H1 (cell line): ENCODE measurements around the gene PMEPA1. TPM values are rescaled to one million over a fixed set of nuclear protein-coding genes. Genes with fewer than 3 reads are reported as not detected.

Source experiments
- CTCF ChIA-PET: fragments of 300-600 bp; sonication (Branson Sonifier 250); formaldehyde crosslinking; loops from one replicate; lab custom pipeline; 2021; ENCODE audit not compliant: partially characterized antibody; lab: Charles Lee
- POLR2A ChIA-PET: fragments of 300-600 bp; sonication (Branson Sonifier 250); formaldehyde crosslinking; loops from one replicate; lab custom pipeline; 2021; ENCODE audit warnings: inconsistent platforms; ENCODE audit not compliant: partially characterized antibody; lab: Charles Lee
- DNase-seq, 2 experiments: peaks; one replicate each; pipeline versions ENCODE4 v3.0.0 to v3.0.0-alpha.2; 2010 to 2022; ENCODE audit warnings: low spot score in 2 of 2, low read depth in 1 of 2, mixed read lengths in 1 of 2
- FAIRE-seq: peaks from 2 replicates; lab custom pipeline; 2011; peaks lifted over from hg19 to GRCh38; lab: Jason Lieb, UNC
- H2AFZ ChIP-seq: 2 replicates; pipeline ENCODE4 v1.8.1; 2012; ENCODE audit warnings: low read length, inconsistent platforms
- H2AK5ac ChIP-seq: 2 replicates; pipeline ENCODE4 v1.6.1; 2013; ENCODE audit warnings: low read depth, low read length
- H2BK120ac ChIP-seq: replicated peaks from 2 replicates; pipeline ENCODE3; 2013; ENCODE audit warnings: low read depth, low read length, inconsistent platforms
- H2BK12ac ChIP-seq: 2 replicates; pipeline ENCODE4 v1.6.1; 2013; ENCODE audit warnings: low read depth, low read length
- H2BK15ac ChIP-seq: 2 replicates; pipeline ENCODE4 v1.6.1; 2013; ENCODE audit warnings: low read length
- H2BK20ac ChIP-seq: 2 replicates; pipeline ENCODE4 v1.6.1; 2013; ENCODE audit warnings: low read length
- H2BK5ac ChIP-seq: 2 replicates; pipeline ENCODE4 v1.6.1; 2013; ENCODE audit warnings: low read depth, low read length
- H3K14ac ChIP-seq: 2 replicates; pipeline ENCODE4 v1.6.1; 2013; ENCODE audit warnings: inconsistent platforms; ENCODE audit not compliant: insufficient read length
- H3K18ac ChIP-seq: 2 replicates; pipeline ENCODE4 v1.6.1; 2013; ENCODE audit warnings: low read length; ENCODE audit errors: extremely low read depth
- H3K23ac ChIP-seq: 2 replicates; pipeline ENCODE4 v1.6.1; 2013; ENCODE audit warnings: inconsistent platforms; ENCODE audit not compliant: insufficient read length
- H3K23me2 ChIP-seq: 2 replicates; pipeline ENCODE4 v1.6.1; 2013; ENCODE audit warnings: low read depth, low read length
- H3K27ac ChIP-seq: 2 replicates; pipeline ENCODE4 v1.6.1; 2011; ENCODE audit warnings: low read depth, low read length, inconsistent platforms
- H3K27me3 ChIP-seq, 4 experiments: replicated peaks in 1 of 4; 1 replicate in 1 of 4; 2 replicates in 3 of 4; pipeline versions ENCODE4 v1.6.1 to v1.8.1; 2011 to 2013; ENCODE audit warnings: low read length in 3 of 4, mild to moderate bottlenecking in 3 of 4, inconsistent platforms in 2 of 4, mixed read lengths in 2 of 4, moderate library complexity in 1 of 4; ENCODE audit not compliant: control insufficient read depth in 3 of 4, insufficient read depth in 3 of 4; ENCODE audit errors: extremely low read depth in 1 of 4
- H3K36me3 ChIP-seq, 4 experiments: 2 replicates each; pipeline versions ENCODE4 v1.6.1 to v1.8.1; 2011 to 2013; ENCODE audit warnings: mild to moderate bottlenecking in 4 of 4, low read length in 3 of 4, moderate library complexity in 2 of 4, control low read depth in 1 of 4, inconsistent platforms in 1 of 4; ENCODE audit not compliant: insufficient read depth in 4 of 4, control insufficient read depth in 2 of 4
- H3K4ac ChIP-seq: replicated peaks from 2 replicates; pipeline ENCODE3; 2013; ENCODE audit warnings: low read length, low read depth, mixed read lengths, inconsistent platforms; ENCODE audit not compliant: insufficient read length
- H3K4me1 ChIP-seq, 4 experiments: replicated peaks in 1 of 4; 1 replicate in 1 of 4; 2 replicates in 3 of 4; pipeline versions ENCODE4 v1.6.1 to v1.8.1; 2011 to 2013; ENCODE audit warnings: low read length in 3 of 4, inconsistent platforms in 2 of 4, mixed read lengths in 1 of 4; ENCODE audit not compliant: insufficient read depth in 4 of 4, control insufficient read depth in 3 of 4
- H3K4me2 ChIP-seq, 2 experiments: 2 replicates each; pipeline versions ENCODE4 v1.6.1 to v1.8.1; 2011 to 2013; ENCODE audit warnings: low read depth in 2 of 2, low read length in 2 of 2, control low read depth in 1 of 2, inconsistent platforms in 1 of 2, mild to moderate bottlenecking in 1 of 2; ENCODE audit not compliant: insufficient read depth in 1 of 2
- H3K4me3 ChIP-seq, 4 experiments: fragments of 200-600, 300-600 bp in 1 of 4; sonication (generic), shearing (Covaris generic), sonication (Bioruptor Twin) in 1 of 4; 2 replicates each; pipeline versions ENCODE4 v1.5.1 to v1.8.1; 2011 to 2016; ENCODE audit warnings: low read length in 4 of 4, low read depth in 3 of 4, control low read depth in 2 of 4, inconsistent platforms in 2 of 4, mild to moderate bottlenecking in 2 of 4, mixed read lengths in 1 of 4, moderate library complexity in 1 of 4; ENCODE audit not compliant: insufficient read depth in 2 of 4; ENCODE audit errors: extremely low read depth in 1 of 4
- H3K56ac ChIP-seq: replicated peaks from 2 replicates; pipeline ENCODE3; 2013; ENCODE audit warnings: low read depth, mild to moderate bottlenecking, mixed read lengths, low read length, inconsistent platforms; ENCODE audit not compliant: insufficient read length
- H3K79me1 ChIP-seq: 2 replicates; pipeline ENCODE4 v1.6.1; 2013; ENCODE audit warnings: low read depth, low read length, control low read depth
- H3K79me2 ChIP-seq, 2 experiments: 2 replicates each; pipeline versions ENCODE4 v1.6.1 to v1.8.1; 2012 to 2013; ENCODE audit warnings: low read length in 2 of 2, mild to moderate bottlenecking in 2 of 2, inconsistent platforms in 1 of 2; ENCODE audit not compliant: insufficient read depth in 2 of 2, control insufficient read depth in 1 of 2
- H3K9ac ChIP-seq, 4 experiments: replicated peaks in 1 of 4; 1 replicate in 1 of 4; 2 replicates in 3 of 4; pipeline versions ENCODE4 v1.6.1 to v1.8.1; 2011 to 2013; ENCODE audit warnings: low read depth in 3 of 4, low read length in 3 of 4, control low read depth in 2 of 4, mild to moderate bottlenecking in 2 of 4, moderate library complexity in 2 of 4, inconsistent platforms in 1 of 4; ENCODE audit errors: extremely low read depth in 1 of 4
- H3K9me3 ChIP-seq, 2 experiments: 2 replicates each; pipeline versions ENCODE4 v1.6.1 to v1.8.1; 2012 to 2013; ENCODE audit warnings: mild to moderate bottlenecking in 2 of 2, moderate library complexity in 2 of 2, control low read depth in 1 of 2, inconsistent platforms in 1 of 2, low read depth in 1 of 2, low read length in 1 of 2, mixed read lengths in 1 of 2; ENCODE audit not compliant: insufficient read depth in 2 of 2
- H4K20me1 ChIP-seq, 2 experiments: replicated peaks in 1 of 2; 2 replicates each; pipeline versions ENCODE3 to v1.8.1; 2011 to 2013; ENCODE audit warnings: inconsistent platforms in 2 of 2, low read length in 2 of 2, mild to moderate bottlenecking in 1 of 2; ENCODE audit not compliant: insufficient read depth in 2 of 2, control insufficient read depth in 1 of 2
- H4K5ac ChIP-seq: 2 replicates; pipeline ENCODE4 v1.6.1; 2013; ENCODE audit warnings: low read length, low read depth, mixed read lengths, inconsistent platforms; ENCODE audit not compliant: insufficient read length
- H4K8ac ChIP-seq: 2 replicates; pipeline ENCODE4 v1.8.0; 2013; ENCODE audit warnings: mild to moderate bottlenecking, moderate library complexity, low read length, inconsistent platforms; ENCODE audit not compliant: insufficient read depth; ENCODE audit errors: extremely low read depth
- H4K91ac ChIP-seq: replicated peaks from 2 replicates; pipeline ENCODE3; 2013; ENCODE audit warnings: low read length, mixed read lengths, inconsistent platforms; ENCODE audit not compliant: insufficient read length
- CHD2 ChIP-seq: IDR thresholded peaks from 2 replicates; pipeline ENCODE4 v1.6.1; 2012; ENCODE audit warnings: low read length, improper control_type of control experiment
- WGBS, 2 experiments: shearing (Covaris generic) in 1 of 2; methylation state at CpG; one replicate each; pipeline versions ENCODE4 v1.1.6 to v1.1.7; 2013 to 2015; ENCODE audit warnings: low lambda C conversion rate in 2 of 2, mixed read lengths in 2 of 2, inconsistent platforms in 1 of 2, low coverage in 1 of 2, missing lambda C conversion rate in 1 of 2; ENCODE audit not compliant: insufficient replicate concordance in 2 of 2, insufficient coverage in 1 of 2, insufficient read length in 1 of 2; ENCODE audit errors: extremely low coverage in 1 of 2, missing lambda C conversion rate in 1 of 2; 5-methylcytosine and 5-hydroxymethylcytosine counted together
- polyA plus RNA-seq, 7 experiments: library from polyadenylated mRNA; depleted of rRNA in 3 of 7; stranded (reverse) in 5 of 7; unstranded in 2 of 7; fragments of >200 nt in 5 of 7; fragments of 200-250 nt in 2 of 7; gene quantifications; 1 replicate in 5 of 7; 2 replicates in 1 of 7; 4 replicates in 1 of 7; pipeline versions ENCODE4 v1.2.1 to v1.2.3, GENCODE V29; 2011 to 2013; ENCODE audit warnings: missing spikeins in 2 of 7, mixed read lengths in 2 of 7
- total RNA-seq: library from RNA; stranded (reverse); fragmentation: NEBNext Ultra II Directional; extraction: Animal tissue kit (Norgen Biotek cat#: 25700); gene quantifications from 2 replicates; pipeline ENCODE4 v1.2.1, GENCODE V29; 2021

PMEPA1 gene
- total and polyA plus RNA-seq, 2 of the 8 experiments (the other 6 are each of a cell fraction or from before 2014, with no cell fraction given) = 12.7 to 20.5 TPM

DNA sequence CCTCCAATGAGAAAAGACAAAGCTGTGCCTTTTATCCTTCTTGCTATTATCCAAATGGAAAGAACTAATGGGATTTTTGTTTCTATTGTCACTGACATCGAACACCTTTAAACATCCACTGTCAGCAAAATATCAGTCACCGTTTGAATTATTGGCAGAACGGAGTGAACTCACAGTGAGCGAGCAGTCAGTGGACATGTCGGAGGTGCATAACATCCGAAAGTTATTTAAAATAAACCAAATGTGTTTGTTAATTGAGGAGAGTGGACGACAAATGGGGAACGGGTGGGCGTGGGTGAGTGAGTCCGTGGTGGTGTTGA lies 38.8 kb downstream of the PMEPA1 start:
- Histone ChIP-seq H2BK5ac (no peak overlapping the region), H3K14ac (no peak overlapping the region), H4K8ac (no peak overlapping the region), H2BK12ac (no peak overlapping the region), H2AFZ (no peak overlapping the region), H3K36me3 (no peaks in the 10 kb centered on the region), H3K79me2 (peaks cover 0 to 61% of the 10 kb centered on the region in 2 experiments; a peak in 2 of 4 replicates), H3K18ac (no peak overlapping the region), H3K79me1 (peaks cover 18% of the 10 kb centered on the region), H3K27me3 (no peaks in the 10 kb centered on the region), H2BK120ac (no peak overlapping the region), H3K4me1 (peaks cover 0 to 23% (median 7%) of the 10 kb centered on the region in 4 experiments; a peak in 6 of 7 replicates), H3K4me2 (no peak overlapping the region), H3K23me2 (no peaks in the 10 kb centered on the region), H4K91ac (no peak overlapping the region), H4K5ac (no peak overlapping the region), H3K9ac (no peak overlapping the region), H4K20me1 (peaks cover 10 to 24% of the 10 kb centered on the region in 2 experiments), H3K27ac (no peak overlapping the region), H3K23ac (no peak overlapping the region), H3K4ac (no peak overlapping the region), H3K9me3 (no peaks in the 10 kb centered on the region), H3K56ac (no peak overlapping the region), H2BK20ac (no peak overlapping the region), H3K4me3 (no peak overlapping the region), H2BK15ac (no peak overlapping the region), H2AK5ac (no peak overlapping the region)
- TF ChIP-seq CHD2 = no peak
- ChIA-PET POLR2A (no interaction called here), CTCF (interaction anchor here (0.6 to 2.0 kb wide), 2 partner anchors 17 to 466 kb away, joined by 3 to 6 read pairs; no protein-coding TSS in a partner anchor)
- WGBS, 2 experiments = 92% methylated on average over 10 of the region's 10 CpGs; no CpG with 5 or more reads in 1 of the 2 experiments
- DNase-seq = no peak
- no peak for FAIRE-seq
